ENCODE data around the gene PPP1R12A.
"Not testable (repeated sequence)": the region's sequence is repeated elsewhere in the genome, so short reads cannot be mapped to it uniquely, and the experiment has no call there.

PPP1R12A gene

DNA sequence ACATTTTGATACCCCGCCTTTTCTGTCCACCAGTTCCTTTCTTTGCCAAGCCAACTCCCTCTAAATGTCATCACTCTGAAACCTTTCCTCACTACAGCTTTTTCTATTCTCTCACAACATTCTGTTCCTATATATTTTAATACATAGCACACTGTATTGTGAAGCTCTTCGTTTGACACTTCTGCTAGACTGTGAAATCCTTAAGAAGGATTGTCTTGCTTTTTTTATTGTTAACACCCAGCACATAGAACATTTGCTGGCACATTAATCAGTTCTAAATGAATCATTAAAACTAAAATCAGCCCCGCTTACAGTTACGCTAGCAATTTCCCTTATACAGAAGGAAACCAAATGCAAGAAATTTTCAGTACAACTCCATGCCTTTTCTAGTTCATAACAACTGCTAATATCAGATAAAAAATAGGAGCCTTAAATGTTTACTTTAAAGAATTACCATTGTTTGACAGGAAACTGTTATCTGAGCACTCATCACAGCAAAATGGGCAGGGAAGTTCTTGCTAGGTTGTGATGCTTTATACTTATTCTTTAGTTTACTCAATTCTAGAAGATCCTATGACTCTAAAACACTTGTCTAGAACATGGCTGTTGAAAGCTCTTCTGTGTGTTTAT lies 93.5 kb downstream of the PPP1R12A start:
- no peak for DNase-seq

DNA sequence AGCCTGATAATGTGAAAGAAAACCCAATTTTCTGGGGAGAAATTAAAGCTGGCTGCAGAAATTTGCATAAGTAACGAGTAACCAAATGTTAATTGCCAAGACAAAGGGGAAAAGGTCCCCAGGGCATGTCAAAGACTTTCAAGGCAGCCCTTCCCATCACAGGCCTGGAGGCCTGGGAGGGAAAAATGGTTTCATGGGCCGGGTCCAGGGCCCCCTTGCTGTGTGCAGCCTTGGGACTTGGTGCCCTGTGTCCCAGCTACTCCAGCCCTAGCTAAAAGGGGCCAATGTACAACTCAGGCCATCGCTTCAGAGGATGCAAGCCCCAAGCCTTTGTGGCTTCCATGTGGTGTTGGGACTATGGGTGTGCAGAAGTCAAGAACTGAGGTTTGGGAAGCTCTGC lies 96.5 kb downstream of the PPP1R12A start:
- DNase-seq = no peak

DNA sequence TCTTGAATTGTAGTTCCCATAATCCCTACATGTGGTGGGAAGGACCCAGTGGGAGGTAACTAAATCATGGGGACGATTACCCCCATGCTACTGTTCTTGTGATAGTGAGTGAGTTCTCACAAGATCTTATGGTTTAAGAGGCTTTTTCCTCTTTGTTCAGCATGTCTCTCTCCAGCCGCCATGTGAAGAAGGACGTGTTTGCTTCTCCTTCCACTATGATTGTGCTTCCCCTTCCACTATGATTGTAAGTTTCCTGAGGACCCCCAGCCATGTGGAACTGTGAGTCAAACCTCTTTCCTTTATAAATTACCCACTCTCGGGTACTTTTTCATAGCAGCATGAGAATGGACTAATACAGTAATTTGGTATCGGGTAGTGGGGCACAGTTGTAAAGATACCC lies 97.3 kb downstream of the PPP1R12A start:
- no peak for DNase-seq

DNA sequence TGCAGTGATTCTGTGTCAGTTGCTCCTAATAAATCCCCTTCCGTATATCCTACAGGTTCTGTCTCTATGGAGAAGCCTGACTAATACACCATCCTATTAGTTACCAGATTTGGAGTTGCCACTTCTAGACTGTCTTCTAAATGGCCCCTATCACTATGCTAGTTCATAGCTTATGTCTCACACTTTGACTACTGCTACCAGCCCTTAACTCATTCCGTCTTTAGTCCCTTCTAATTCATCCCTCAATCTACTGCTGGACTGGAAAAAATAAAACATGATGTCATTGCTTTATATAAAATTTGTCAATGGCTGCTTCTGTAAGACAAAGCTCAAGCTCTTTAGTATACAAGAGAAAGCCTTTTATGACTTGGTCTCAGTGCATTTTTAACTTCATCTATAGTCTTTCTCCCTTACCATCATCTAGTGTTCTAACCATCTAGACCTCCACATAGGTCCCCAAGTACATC lies 99.5 kb downstream of the PPP1R12A start:
- DNase-seq = no peak

DNA sequence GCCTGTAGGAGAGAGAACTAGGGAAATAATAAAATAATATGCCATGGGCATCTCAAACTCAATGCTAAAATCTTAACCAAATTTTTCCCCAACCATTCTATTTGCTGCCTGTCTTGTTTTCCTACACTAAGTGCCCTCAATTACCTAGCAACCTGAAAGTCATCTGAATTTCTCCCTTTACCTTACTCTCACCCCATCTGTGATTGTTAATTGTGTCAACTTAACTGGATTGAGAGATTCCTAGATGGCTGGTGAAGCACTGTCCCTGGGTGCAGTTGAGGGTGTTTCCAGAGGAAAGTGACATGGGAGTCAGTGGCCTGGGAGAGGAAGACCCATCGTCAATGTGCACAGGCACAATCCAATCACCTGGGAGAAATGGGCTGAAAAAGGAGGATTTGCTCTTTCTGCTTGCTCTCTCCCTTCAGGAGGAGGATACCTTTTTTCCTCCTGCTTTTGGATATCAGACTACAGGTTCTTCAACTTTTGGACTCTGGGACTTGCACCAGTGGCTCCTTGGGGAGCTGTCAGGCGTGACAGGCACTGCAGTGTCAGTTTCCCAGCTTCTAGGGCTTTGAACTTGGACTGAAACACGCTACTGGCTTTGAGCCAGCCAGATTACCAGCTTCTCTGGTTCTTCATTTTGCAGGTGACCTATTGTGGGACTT lies 100.1 kb downstream of the PPP1R12A start:
- DNase-seq = no peak

DNA sequence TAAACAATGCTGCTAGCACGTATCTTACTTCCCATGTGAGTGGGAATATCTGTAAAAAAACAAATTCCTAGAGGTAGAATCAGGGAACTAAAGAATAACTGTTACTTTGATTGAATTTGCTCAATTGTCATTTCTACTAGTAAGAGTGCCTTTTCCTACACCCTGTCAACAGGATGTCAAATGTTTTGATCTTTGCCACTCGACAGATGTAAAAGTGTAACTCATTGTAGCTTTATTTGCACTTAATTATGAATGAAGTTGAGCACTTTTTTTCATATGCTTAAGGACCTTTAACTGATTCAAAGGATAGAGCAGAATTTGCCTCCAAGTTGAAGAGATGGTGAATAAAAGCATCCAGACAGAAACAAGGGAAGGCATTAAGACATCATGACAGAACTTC lies 104.5 kb downstream of the PPP1R12A start:
- no peak for DNase-seq

DNA sequence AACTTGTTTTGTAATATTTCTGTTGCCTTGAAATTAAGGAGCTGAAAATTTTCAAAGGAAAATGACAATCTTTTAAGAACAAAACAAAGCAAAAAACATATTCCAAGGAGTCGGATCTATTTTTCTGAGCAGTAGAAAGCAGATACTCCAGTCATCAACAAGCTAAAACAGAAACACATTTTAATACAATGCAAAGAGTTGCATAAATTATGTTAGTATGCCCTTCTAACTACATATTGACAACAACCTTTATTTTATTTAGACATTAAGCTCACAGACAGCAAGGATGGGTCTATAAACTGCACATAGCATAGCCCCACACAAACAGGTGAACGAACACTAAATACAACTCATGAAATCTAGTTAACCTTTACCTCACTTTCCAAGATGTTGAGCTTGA lies 106.0 kb downstream of the PPP1R12A start:
- DNase-seq = no peak

DNA sequence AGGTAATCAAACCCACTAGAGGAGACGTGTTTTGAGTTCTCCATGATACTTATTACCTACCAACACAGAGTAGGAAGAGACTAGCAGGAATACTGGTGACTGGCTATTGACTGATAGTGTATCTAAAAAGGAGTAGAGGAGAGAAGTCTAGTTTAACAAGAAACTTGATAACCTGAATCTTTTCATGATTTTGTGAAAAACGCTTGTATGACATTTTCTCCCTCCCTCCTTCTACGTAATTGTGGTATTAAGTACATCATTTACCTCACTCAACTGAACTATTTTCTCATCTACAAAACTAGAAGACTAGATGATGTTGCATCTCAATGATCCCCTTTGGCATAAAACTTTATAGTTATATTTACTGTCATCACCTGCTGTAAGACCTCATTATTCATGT lies 107.4 kb downstream of the PPP1R12A start:
- DNase-seq = no peak

DNA sequence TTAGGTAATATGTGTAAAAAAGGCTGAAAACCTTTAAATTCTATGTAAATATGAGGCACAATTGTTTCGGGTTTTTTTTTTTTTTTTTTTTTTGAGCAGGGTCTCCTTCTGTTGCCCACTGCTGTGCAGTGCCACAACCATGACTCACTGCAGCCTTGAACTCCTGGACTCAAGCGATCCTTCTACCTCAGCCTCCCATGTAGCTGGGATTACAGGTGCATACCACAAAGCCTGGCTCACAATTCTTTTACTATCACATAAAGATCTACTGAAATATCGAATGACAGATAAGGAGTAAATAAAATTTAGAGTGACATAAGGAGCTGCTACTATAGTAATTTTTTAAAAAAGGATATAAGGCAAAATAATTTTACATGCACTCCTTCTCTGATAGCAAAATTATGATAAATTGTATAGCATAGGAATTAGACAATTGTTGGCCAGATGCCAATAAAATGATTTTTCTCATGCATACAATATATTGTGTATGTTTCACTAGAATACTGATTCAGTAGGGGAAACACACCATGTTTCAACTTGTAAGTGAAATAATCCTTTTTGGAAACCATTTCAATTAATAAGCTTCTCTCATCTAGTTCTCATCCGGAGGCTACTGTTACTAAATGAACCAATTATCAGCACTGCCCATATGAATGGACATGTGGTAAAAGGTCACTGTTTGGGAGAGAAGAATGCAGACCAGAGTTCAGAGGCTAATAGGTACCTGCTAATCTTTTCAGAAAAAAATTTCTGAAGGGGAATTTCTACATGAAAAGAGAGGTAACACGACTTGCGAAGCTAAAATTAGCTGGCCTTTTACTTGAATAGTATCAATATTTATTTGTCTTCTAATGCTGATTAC lies 108.4 kb downstream of the PPP1R12A start:
- DNase-seq = no peak

DNA sequence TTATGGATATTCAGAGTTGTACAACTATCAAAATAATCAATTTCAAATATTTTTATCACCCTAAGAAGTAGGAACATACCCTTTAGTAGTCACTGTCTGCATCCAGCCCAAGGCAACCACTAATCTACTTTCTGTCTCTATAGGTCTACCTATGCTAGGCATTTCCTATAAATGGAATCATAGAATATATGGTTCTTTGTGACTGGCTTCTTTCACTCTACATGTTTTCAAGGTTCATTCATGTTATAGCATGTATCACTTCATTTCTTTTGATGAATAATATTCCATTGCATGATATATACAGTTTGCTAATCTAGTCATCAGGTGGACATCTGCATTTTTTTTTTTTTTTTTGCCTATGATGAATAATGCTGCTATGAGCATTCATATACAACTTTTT lies 112.4 kb downstream of the PPP1R12A start:
- DNase-seq = no peak

DNA sequence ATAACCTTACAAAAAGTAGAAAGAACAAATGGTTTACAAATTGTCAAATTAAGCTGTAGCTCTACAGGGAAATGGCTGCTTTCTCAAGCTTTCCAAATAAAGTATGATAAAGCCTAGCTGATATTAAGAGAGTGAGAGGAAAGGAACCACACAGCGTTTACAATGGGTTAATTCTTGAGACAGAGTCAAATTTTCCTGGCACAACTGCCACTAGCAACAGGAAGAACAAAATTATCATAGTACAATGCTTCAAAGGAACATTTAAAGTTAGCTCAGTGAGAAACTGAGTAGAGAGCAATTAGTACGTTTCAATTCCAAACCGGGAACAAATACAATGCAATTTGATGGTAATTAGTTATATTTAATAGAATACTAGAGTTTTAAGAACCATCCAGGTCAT lies 116.0 kb downstream of the PPP1R12A start:
- DNase-seq = no peak

DNA sequence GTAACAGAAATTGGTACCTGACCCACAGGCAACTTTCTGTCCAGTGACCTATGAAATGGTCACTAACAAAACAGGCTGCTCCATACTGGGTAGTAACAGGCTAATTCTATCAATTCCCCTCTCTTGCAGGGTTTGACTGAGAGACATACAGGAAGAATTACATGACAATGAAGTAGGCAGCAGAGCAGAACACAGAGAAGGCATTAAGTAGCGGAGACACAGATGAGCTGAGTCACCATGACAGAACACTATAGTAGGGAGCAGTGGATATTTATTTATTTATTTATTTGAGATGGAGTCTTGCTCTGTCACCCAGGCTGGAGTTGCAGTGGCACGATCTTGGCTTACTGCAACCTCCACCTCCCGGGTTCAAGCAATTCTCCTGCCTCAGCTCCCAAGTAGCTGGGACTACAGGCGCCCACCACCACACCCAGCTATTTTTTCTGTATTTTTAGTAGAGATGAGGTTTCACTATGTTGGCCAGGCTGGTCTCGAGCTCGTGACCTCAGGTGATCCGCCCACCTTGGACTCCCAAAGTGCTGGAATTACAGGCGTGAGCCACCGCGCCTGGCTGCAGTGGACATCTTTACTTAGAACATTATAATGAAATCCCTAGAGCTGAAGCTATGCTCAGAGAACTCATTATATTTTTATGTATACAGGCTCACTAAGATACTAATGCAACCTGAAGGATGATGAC lies 150.4 kb downstream of the PPP1R12A start:
- DNase-seq = not testable (repeated sequence)

DNA sequence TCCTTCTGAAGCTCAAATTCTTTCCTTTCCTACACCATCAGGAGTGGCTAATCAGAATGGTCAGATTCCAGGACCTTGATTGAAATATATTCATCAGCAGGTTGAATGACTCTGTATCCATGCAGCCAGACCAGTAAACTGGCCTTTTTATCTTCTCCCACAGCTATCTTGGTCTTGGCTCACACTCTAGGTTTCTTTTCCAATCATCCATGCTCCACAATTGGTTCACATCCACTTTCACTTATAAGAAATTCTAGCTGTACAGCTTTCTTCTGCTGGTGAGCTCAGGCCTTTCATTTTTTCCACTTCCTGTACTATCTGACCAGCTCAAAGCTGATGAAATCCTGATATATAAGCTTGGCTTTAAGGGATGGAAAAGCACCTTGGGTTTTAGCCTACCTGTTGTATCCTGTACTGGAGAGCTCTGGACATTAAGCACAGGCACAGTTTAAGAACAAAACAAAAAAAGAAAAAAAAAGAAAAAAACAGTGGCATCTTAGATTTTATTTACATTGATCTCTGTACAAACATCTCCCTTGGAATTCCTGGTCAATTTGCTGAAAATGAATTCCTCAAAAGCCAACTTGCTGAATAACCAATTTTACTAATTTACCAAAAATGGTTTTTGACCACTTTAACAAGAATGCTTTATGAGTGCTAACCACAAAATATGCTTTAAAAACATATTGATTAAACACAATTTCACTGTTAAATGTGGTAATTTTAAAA lies 152.6 kb downstream of the PPP1R12A start:
- DNase-seq = no peak

DNA sequence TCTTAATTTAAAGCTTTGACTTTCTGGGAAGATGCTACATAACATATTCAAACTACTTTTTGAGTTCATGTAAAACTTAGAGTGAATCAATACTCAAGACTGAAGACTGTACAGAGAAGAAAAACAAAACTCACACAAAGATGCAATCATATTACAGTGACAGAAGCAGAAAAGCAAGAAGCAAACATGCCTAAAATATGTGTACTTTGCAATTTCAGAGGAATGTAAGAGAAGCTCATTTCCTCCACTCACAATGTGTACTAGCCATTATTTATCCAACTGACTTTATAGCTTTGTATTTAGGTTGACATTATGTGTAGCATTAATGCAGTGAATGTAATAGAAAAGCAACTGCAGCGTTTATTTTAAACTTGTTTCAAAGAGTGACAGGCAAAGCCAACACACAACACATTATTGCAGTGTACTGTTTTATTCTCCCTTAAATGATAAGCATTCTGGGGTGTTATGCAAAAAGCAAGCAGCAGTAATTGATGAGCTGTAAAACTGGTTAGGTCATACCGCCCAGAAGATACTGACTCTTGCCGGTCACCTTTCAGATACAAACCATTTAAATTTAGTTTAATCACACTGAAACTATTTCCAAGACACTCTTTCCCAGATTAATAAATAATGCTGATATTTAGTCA lies 156.0 kb downstream of the PPP1R12A start:
- no peak for DNase-seq

DNA sequence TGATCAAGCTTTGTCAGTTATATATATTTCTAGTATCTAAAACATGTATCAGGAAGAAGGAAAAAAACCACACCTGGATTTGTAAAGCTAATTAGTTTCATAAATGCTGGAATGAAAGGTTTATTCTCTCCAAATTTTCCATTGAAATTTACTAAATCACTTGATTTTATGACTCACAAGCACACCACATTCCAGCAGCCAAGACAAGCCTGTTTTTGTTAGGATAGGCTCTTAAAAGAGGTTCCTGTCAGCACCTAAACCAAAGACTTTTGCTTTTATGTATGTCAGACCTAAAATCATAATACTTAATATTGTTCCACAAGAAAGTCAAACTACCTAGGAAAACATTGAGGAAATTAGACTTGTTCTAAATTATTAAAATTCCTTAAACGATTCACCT lies 158.8 kb downstream of the PPP1R12A start:
- no peak for DNase-seq

DNA sequence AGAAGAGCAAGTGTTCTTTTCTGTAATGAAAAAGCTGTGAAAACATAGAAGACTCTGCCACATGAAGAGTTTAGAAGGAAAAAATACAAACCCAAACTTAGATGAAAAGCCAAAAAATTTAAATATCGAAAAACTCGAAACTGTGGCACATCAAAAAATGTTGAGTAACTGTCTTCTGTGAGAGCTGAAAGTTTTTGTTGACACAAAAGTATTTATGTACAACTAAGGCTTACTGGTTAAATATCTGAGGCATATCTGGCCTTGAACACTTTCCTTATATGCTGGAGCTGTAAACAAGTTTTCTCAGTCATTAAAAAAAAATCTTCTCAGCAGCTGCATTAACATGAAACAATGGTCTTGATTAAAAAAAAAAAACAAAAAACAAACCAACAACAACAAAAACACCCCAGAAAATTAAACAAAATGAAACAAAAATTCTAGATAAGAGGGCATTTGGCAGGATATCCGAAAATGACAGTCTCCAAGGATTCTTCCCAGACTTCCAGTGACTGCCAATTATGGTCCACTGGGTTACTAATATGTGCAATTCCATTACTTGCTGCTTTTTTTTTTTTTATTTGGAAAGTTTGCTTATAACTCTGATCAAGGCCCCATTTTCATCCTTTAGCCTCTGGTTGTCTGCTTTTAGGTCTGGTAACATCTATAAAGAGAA lies 159.4 kb downstream of the PPP1R12A start:
- DNase-seq = no peak

DNA sequence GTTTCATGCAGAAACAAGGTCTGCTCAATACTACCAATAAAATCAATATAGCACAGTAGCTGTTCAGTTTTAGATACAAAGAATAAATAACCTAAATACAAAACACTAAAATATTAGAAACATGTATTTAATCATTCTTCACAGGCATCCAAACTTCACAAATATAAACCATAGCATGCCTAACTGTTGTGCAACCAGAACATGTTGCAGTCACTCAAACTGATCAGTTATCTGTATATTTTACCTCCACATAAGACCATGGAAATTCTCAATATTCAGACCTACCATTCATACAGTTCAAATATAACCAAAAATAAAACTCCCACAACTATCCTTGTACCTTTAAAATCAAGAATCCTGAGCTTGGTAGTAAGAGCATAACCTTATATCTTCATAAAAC lies 161.0 kb downstream of the PPP1R12A start:
- DNase-seq = no peak

DNA sequence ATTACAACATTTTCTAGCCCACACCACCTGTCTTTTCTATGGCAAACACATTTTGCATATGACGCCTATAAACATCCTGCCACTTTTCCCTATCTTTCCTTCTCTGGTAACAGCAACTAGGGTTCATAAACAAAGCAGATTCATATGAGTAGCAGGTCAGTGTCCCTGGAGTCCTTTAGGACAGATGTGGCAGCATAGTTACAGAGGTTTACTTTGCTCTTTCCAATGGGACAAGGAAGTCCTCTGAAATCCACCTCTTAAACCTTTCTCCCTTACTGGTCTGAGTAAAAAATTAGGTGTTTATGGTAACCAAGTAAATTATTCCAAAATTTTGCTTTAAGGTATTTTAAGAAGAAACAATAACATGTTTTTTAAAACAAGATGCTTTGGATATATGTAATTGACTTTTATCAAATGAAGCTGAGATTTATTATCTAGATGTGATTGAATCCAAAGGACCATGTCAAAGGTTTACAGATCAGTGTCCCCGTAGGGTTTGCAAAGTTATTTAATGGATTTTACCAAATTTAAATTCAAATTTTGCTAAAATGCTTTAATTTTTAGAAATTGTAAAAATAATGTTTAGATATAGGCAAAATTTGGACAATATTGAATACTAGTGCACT lies 164.9 kb downstream of the PPP1R12A start:
- no peak for DNase-seq

DNA sequence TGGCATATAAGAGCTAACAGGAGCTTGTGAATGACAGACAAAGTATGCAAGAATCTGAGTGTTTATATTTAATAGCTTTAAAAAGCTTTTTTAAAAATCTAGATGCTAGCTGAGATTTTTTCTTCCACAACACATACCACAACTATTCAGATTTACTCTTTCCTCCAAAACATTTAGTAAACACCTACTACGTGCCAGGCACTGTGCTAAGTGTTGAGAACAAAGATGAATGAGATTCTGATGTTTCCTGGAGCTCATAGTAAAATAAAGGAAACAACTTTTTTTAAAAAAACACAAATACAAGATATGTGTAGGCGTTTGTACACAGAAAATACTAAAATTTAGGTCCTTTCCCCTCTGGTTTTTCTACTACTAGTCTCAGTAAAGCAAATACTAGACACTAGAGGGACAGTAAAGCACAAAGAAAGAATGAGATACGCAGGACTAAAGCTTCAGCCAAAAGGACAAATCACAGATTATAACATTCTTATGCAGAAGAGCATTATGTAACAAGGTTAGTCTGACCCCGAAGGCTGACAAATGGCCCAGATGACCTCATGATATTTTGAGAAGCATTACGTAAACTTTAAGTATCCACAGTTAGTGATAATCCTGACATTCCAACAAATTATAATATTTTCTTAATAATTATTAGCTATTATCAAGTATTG lies 165.6 kb downstream of the PPP1R12A start:
- no peak for DNase-seq

Data from inflammatory macrophage (primary cell).